ENCODE measurements around the gene TCIRG1.

- TF ChIP-seq CTCF (IDR thresholded peaks at IDR 0.05) (no peak), POLR2A (IDR thresholded peaks at IDR 0.05) (no peak)
Observed at GRCh38 chr11:68024508-68024907, 14.3 kb upstream of the TCIRG1 start.

Data from lower leg skin (tissue), 3 donors.